ENCODE measurements around the gene DNAJB5.

- no peak for TF ChIP-seq CTCF (IDR thresholded peaks at IDR 0.05)
- TF ChIP-seq POLR2A (IDR thresholded peaks at IDR 0.05), result no peak
- no peak for TF ChIP-seq POLR2AphosphoS5 (IDR thresholded peaks at IDR 0.05)
- TF ChIP-seq EP300 (IDR thresholded peaks at IDR 0.05), result no peak
These were observed 27.0 kb upstream of the DNAJB5 start for GRCh38 chr9:34962546-34962945.
